OCI-LY1 (cell line): ENCODE measurements around the gene PRKCE.

Experiments used
- H2AFZ ChIP-seq: fragments of 200-600 bp; sonication (generic), shearing (Covaris generic); 2 replicates; pipeline ENCODE4 v1.6.0; 2014; ENCODE audit warnings: antibody characterized with exemption, mild to moderate bottlenecking, low read length
- H3F3A ChIP-seq: fragments of 200-600 bp; sonication (generic), shearing (Covaris generic); 2 replicates; pipeline ENCODE4 v1.6.0; 2014; ENCODE audit warnings: mild to moderate bottlenecking, antibody characterized with exemption, low read length, moderate library complexity; ENCODE audit not compliant: insufficient read depth
- H3K27ac ChIP-seq: fragments of 200-600 bp; sonication (generic); 2 replicates; pipeline ENCODE4 v1.5.1; 2014; ENCODE audit warnings: low read length, mixed run types, mild to moderate bottlenecking, low read depth; ENCODE audit not compliant: poor library complexity, severe bottlenecking
- H3K27me3 ChIP-seq: fragments of 200-600 bp; sonication (generic); 2 replicates; pipeline ENCODE4 v1.6.0; 2014; ENCODE audit warnings: antibody characterized with exemption, mild to moderate bottlenecking, low read length, moderate library complexity; ENCODE audit not compliant: insufficient read depth
- H3K36me3 ChIP-seq: fragments of 200-600 bp; sonication (generic); 2 replicates; pipeline ENCODE4 v1.6.1; 2014; ENCODE audit warnings: mild to moderate bottlenecking, antibody characterized with exemption, low read length, moderate library complexity, mixed read lengths; ENCODE audit not compliant: insufficient read depth
- H3K4me1 ChIP-seq: fragments of 200-600 bp; sonication (generic); 2 replicates; pipeline ENCODE4 v1.5.1; 2014; ENCODE audit warnings: mild to moderate bottlenecking, low read length, moderate library complexity; ENCODE audit not compliant: insufficient read depth, severe bottlenecking
- H3K4me2 ChIP-seq: fragments of 200-600 bp; sonication (generic), shearing (Covaris generic); 2 replicates; pipeline ENCODE4 v1.6.1; 2014; ENCODE audit warnings: low read length
- H3K4me3 ChIP-seq: fragments of 200-600 bp; sonication (generic); 2 replicates; pipeline ENCODE4 v1.5.1; 2014; ENCODE audit warnings: low read length, low read depth, mild to moderate bottlenecking, mixed read lengths; ENCODE audit not compliant: poor library complexity, severe bottlenecking
- H3K79me2 ChIP-seq: fragments of 200-600 bp; shearing (Covaris generic); 2 replicates; pipeline ENCODE4 v1.6.1; 2016; ENCODE audit warnings: mixed run types, low read length, mixed read lengths; ENCODE audit not compliant: insufficient read depth
- H3K9ac ChIP-seq: fragments of 200-600 bp; sonication (generic), shearing (Covaris generic); 2 replicates; pipeline ENCODE4 v1.6.1; 2014; ENCODE audit warnings: mild to moderate bottlenecking, low read length, mixed read lengths
- H3K9me2 ChIP-seq: fragments of 200-600 bp; sonication (generic), shearing (Covaris generic); 2 replicates; pipeline ENCODE4 v1.6.1; 2014; ENCODE audit warnings: low read depth, mild to moderate bottlenecking, low read length, mixed read lengths
- H3K9me3 ChIP-seq: fragments of 200-600 bp; shearing (Covaris generic); 2 replicates; pipeline ENCODE4 v1.6.1; 2014; ENCODE audit warnings: low read length, mixed read lengths
- H4K20me1 ChIP-seq: fragments of 200-600 bp; sonication (generic), shearing (Covaris generic); 2 replicates; pipeline ENCODE4 v1.6.0; 2016; ENCODE audit warnings: mild to moderate bottlenecking, low read length; ENCODE audit not compliant: insufficient read depth
- EZH2 ChIP-seq: fragments of 200-600 bp; sonication (generic), shearing (Covaris generic); IDR thresholded peaks from 2 replicates; pipeline ENCODE4 v1.8.0; 2017; ENCODE audit warnings: borderline replicate concordance, mixed run types, mild to moderate bottlenecking, antibody characterized with exemption, low read length, moderate library complexity, mixed read lengths
- TF ChIP-seq, protein P1 (sequence below): fragments of 200-600 bp; sonication (generic), shearing (Covaris generic); IDR thresholded peaks from 2 replicates; pipeline ENCODE4 v1.5.1; 2017; ENCODE audit warnings: mild to moderate bottlenecking, antibody characterized with exemption, low read length, moderate library complexity, mixed read lengths

Gene PRKCE

DNA sequence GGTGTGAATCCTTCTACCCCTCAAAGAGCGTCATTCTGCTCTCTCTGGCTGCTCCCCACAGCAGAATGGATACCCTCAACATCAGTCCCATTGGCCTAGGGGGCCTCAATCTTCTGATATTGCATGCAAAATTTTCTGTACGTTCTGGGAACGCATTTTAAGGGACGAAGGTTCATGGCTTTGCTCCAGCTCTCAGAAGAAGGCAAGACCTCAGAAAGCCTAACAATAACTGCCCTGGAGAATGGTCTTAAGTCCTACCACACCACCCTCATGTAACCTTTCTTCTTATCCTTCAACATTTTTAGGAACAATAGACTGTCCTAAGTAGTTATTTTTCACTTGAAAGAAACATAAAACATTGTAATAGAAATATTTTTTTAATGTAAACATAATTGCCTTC lies 212.6 kb downstream of the PRKCE start:
- Histone ChIP-seq H3K27me3 (no peaks in the 10 kb centered on the region), H2AFZ (no peak overlapping the region), H3K36me3 (no peaks in the 10 kb centered on the region)

DNA sequence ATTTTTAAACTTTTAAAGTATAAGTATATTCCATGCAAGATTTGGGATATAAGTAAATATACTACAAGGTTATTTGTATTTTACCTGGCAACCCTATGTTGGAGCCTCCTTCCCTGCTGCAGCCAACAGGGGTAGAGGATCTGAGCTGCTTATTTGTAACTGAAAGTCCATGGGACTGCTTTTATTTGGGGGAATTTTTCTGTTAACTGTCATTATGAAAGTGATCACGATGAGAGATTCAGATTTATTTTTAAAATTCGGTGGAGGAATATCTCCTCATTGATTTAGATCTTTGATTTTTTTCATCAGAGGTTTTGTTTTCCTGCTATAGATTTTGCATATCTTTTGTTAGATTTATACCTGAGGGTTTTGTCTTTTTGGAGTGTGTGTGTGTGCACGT lies 215.9 kb downstream of the PRKCE start:
- Histone ChIP-seq H3K9me2 (no peaks in the 10 kb centered on the region), H2AFZ (no peak overlapping the region), H3K9ac (no peak overlapping the region; the same call in 1 of the 2 replicates), H3K27me3 (no peaks in the 10 kb centered on the region), H3F3A (no peaks in the 10 kb centered on the region), H3K4me2 (no peak overlapping the region), H3K4me1 (peaks cover 13% of the 10 kb centered on the region), H3K4me3 (no peak overlapping the region), H3K79me2 (no peaks in the 10 kb centered on the region), H3K27ac (peak overlapping the region; percentile 25), H3K9me3 (no peaks in the 10 kb centered on the region), H4K20me1 (no peaks in the 10 kb centered on the region), H3K36me3 (no peaks in the 10 kb centered on the region)
- no peak for TF ChIP-seq EZH2
- TF ChIP-seq, protein P1, sequence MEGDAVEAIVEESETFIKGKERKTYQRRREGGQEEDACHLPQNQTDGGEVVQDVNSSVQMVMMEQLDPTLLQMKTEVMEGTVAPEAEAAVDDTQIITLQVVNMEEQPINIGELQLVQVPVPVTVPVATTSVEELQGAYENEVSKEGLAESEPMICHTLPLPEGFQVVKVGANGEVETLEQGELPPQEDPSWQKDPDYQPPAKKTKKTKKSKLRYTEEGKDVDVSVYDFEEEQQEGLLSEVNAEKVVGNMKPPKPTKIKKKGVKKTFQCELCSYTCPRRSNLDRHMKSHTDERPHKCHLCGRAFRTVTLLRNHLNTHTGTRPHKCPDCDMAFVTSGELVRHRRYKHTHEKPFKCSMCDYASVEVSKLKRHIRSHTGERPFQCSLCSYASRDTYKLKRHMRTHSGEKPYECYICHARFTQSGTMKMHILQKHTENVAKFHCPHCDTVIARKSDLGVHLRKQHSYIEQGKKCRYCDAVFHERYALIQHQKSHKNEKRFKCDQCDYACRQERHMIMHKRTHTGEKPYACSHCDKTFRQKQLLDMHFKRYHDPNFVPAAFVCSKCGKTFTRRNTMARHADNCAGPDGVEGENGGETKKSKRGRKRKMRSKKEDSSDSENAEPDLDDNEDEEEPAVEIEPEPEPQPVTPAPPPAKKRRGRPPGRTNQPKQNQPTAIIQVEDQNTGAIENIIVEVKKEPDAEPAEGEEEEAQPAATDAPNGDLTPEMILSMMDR = no peak

More for the DNA sequence above, 212.6 kb downstream of the PRKCE start:
- Histone ChIP-seq H3K79me2 (no peaks in the 10 kb centered on the region), H4K20me1 (no peaks in the 10 kb centered on the region), H3K4me2 (no peak overlapping the region), H3K4me1 (peaks cover 26% of the 10 kb centered on the region), H3K9me3 (no peaks in the 10 kb centered on the region), H3K27ac (no peak overlapping the region), H3K9me2 (no peaks in the 10 kb centered on the region), H3K4me3 (no peak overlapping the region), H3K9ac (no peak overlapping the region), H3F3A (no peaks in the 10 kb centered on the region)
- no peak for TF ChIP-seq EZH2
- TF ChIP-seq, protein P1 = no peak

DNA sequence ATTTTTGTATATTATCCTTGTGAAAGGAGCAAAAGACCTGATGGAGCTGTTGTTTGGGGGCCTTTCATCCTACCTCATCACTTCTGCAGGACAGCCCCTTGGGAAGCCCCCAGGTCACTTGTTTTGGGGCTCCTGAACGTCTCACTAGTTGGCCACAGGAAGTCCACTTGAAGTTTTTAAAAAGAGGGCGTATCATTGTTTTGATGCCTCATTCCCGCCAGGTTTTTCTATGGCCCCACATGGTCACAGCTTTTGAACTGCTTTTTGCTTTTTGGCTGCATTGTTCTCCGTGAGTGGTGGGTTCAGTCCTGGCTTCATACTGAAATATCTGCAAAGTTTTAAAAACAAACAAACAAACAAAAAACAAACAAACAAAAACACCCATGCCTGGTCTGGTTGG lies 216.3 kb downstream of the PRKCE start:
- no peaks in the 10 kb centered on the region for H4K20me1 ChIP-seq
- no peaks in the 10 kb centered on the region for H3K9me3 ChIP-seq
- H3K79me2 ChIP-seq = no peaks in the 10 kb centered on the region
- no peak overlapping the region for H2AFZ ChIP-seq
- no peak overlapping the region for H3K4me3 ChIP-seq
- no peaks in the 10 kb centered on the region for H3F3A ChIP-seq
- no peaks in the 10 kb centered on the region for H3K9me2 ChIP-seq
- peak overlapping the region; percentile 25 for H3K27ac ChIP-seq
- no peak for TF ChIP-seq EZH2
- TF ChIP-seq, protein P1 = no peak
- no peak overlapping the region; the same call in 1 of the 2 replicates for H3K9ac ChIP-seq
- H3K27me3 ChIP-seq = no peaks in the 10 kb centered on the region
- no peak overlapping the region for H3K4me2 ChIP-seq
- peaks cover 13% of the 10 kb centered on the region for H3K4me1 ChIP-seq
- H3K36me3 ChIP-seq = no peaks in the 10 kb centered on the region
